Activated CD4-positive, alpha-beta T cell treated with anti-CD3 and anti-CD28 coated beads, Interleukin-2, amount 10 ng/mL, durations not matched to agents 24 days and 14 days (primary cell): ENCODE data around the gene FGF10. TPM values are rescaled to one million over a fixed set of nuclear protein-coding genes. Genes with fewer than 3 reads are reported as not detected.

Source experiments
- DNase-seq: peaks from one replicate; pipeline ENCODE4 v3.0.0; 2022
- H3K27ac Mint-ChIP-seq: one replicate; pipeline ENCODE4 v1.8.0; 2022; ENCODE audit warnings: mild to moderate bottlenecking, mixed read lengths
- H3K27me3 Mint-ChIP-seq: one replicate; pipeline ENCODE4 v1.8.0; 2022; ENCODE audit warnings: mixed read lengths
- H3K36me3 Mint-ChIP-seq: one replicate; pipeline ENCODE4 v1.8.0; 2022; ENCODE audit warnings: low read depth, mild to moderate bottlenecking, mixed read lengths
- H3K4me1 Mint-ChIP-seq: one replicate; pipeline ENCODE4 v1.8.0; 2021; ENCODE audit warnings: mixed read lengths
- H3K4me3 Mint-ChIP-seq: one replicate; pipeline ENCODE4 v1.8.0; 2022; ENCODE audit warnings: mild to moderate bottlenecking, moderate library complexity, mixed read lengths
- H3K9me3 Mint-ChIP-seq: one replicate; pipeline ENCODE4 v1.8.0; 2021; ENCODE audit warnings: mixed read lengths
- intact Hi-C: fragments of 100-400 bp; cut with micrococcal nuclease; formaldehyde crosslinking; loops from one replicate; pipeline ENCODE4 v1.15.1; 2023
- total RNA-seq: library from RNA; stranded (reverse); gene quantifications from 2 replicates; pipeline ENCODE4 v1.2.3, GENCODE V29; 2022

Gene FGF10
- total RNA-seq, 1 donor from 2014 or later, result not detected

GRCh38 chr5:44260793-44261192 lies 128.4 kb downstream of the FGF10 start:
- no peaks in the 10 kb centered on the region for H3K36me3 Mint-ChIP-seq
- no peaks in the 10 kb centered on the region for H3K27me3 Mint-ChIP-seq
- DNase-seq, result no peak
- no peak overlapping the region for H3K27ac Mint-ChIP-seq
- no peaks in the 10 kb centered on the region for H3K4me1 Mint-ChIP-seq
- H3K4me3 Mint-ChIP-seq, result no peak overlapping the region
- no peaks in the 10 kb centered on the region for H3K9me3 Mint-ChIP-seq
- intact Hi-C loops, result no loop called here

- Mint-ChIP-seq H3K4me1 (no peaks in the 10 kb centered on the region), H3K36me3 (no peaks in the 10 kb centered on the region), H3K4me3 (no peak overlapping the region), H3K27ac (no peak overlapping the region), H3K9me3 (no peaks in the 10 kb centered on the region), H3K27me3 (no peaks in the 10 kb centered on the region)
- intact Hi-C loops, result no loop called here
- DNase-seq, result no peak
These were observed 131.4 kb downstream of the FGF10 start for GRCh38 chr5:44257653-44258365.

GRCh38 chr5:44257221-44257620 lies 132.0 kb downstream of the FGF10 start:
- Mint-ChIP-seq H3K27me3 (no peaks in the 10 kb centered on the region), H3K27ac (no peak overlapping the region), H3K4me3 (no peak overlapping the region)

More at GRCh38 chr5:44257221-44257620, 132.0 kb downstream of the FGF10 start:
- no peak for DNase-seq
- Mint-ChIP-seq H3K9me3 (no peaks in the 10 kb centered on the region), H3K36me3 (no peaks in the 10 kb centered on the region), H3K4me1 (no peaks in the 10 kb centered on the region)
- intact Hi-C loops, result no loop called here
